Renal pelvis (tissue), 4 donors: ENCODE data around the gene B4GALT2. TPM values are rescaled to one million over a fixed set of nuclear protein-coding genes. Genes with fewer than 3 reads are reported as not detected.

Experiments used
- DNase-seq: peaks from one replicate; pipeline ENCODE4 v3.0.0-alpha.2; 2013
- polyA plus RNA-seq, 3 donors: library from polyadenylated mRNA; unstranded; fragments of 120-200 nt; gene quantifications; one replicate each; pipeline ENCODE4 v1.2.1, GENCODE V29; 2013; ENCODE audit not compliant: insufficient read length in 3 of 3

B4GALT2 gene
- polyA plus RNA-seq, 3 donors: 38.0 to 50.6 (median 42.1) TPM

DNA sequence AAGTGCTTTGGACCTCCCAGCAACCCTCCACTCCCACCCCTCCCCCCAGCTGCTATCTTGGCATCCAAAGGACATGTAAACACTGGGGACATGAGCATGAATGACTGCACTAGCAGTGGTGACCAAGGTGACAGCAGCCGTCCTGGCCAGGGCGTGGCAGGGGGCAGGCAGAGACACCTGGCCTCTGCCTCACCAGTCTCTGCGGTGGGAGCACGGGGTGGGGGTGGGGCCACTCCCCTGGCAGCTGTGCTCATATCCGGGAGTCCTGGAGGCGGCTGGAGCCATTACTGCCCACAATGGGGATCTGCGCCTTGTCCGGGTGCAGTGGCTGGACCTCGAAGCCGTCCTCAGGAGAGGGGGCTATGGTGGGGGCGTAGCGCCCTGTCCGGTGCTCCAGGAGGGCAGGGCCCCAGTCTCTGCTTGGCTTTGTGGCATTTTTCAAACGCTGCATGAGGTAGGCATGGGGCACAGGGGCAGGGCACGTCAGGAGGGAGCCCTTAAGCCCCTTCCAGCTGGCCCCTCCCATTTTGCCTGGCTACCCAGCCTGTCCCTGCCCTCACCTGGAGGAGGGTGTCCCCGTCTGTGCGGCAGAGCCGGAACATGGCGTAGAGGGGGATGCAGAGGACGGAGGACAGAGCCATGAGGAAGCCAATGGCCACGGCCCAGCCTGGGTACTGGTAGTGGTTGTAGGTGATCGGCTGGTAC, 18.4 kb downstream of the B4GALT2 start:
- no peak for DNase-seq

DNA sequence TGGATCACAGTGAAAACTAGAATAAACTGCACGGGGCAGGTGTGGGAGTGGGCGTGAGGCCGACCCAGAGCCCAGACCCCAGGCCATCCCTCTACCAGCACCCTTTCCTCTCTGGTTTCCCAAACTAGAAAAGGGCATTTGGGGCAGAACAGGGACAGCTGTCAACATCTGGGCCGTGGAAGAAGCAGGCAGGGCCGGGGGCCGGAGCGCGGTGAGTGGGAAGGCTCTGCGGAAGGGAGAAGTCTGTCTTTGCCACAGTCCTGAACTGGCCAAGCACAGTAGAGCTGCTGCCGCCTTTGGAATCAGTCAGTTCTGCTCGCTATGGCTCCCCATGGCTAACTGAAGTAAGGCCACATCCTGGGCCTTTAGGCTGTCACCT, 19.0 kb downstream of the B4GALT2 start:
- DNase-seq: no peak

DNA sequence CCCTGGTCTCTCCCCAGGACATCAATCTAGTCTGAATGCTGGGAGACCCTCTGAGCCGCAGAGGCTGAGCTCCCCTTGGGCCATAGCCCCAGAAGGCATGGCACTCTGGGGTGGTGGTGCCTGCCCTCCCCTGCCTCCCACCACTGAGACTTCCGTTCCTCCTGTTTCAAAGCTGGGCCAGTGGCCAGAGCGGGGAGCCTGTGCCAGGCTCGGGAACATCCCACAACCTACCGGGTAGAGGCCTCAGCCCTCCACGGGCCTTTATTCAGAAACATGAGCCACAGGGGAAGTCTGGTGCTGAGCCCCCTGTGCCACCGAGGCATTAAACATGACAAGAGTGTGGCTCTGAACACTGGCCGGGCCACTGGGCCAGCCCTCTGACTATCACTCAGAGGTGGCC, 20.4 kb downstream of the B4GALT2 start:
- DNase-seq: no peak

DNA sequence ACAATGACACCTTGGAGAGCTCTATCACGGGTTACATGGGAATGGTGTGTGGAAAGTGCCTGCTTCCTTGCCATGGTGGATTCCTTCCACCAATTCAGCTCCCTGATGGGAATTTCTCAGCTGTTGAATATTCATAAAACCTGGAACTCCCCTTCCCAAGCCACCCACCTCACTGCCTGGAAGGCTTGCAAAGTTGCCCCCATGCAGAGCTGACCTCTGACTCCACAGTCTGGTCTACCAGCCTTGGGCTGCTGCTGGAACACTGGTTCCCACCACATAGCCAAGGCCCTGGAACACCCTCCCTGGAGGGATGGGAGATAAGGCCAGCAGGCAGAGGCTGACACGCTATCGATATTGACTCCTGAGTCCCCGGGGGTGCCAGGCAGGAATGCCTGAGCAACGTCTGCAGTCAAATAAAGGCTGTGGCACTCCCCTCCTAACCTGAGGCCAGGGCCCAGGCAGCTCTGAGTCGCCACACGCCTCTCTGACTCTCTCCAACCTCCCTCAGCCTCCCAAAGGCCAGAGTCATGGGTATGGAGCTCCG, 21.2 kb downstream of the B4GALT2 start:
- DNase-seq: no peak

DNA sequence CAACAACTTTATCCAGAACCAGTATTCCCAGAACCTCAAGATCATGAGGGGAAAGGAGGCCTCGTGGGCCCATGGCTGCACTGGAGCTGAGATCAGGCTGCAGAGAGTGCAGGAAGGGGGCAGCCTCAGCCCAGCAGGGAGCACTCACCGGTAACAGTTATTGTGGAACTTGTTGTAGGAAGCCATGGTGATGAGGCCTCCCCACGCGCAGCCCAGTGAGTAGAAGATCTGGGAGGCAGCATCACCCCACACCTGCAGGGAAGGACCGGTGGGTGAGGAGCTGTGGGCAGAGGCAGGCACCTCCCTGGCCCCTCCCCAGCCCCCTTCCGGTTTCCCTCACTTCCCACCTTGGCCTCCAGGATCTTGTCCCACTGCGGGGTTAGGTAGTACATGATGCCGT, 23.2 kb downstream of the B4GALT2 start:
- no peak for DNase-seq

DNA sequence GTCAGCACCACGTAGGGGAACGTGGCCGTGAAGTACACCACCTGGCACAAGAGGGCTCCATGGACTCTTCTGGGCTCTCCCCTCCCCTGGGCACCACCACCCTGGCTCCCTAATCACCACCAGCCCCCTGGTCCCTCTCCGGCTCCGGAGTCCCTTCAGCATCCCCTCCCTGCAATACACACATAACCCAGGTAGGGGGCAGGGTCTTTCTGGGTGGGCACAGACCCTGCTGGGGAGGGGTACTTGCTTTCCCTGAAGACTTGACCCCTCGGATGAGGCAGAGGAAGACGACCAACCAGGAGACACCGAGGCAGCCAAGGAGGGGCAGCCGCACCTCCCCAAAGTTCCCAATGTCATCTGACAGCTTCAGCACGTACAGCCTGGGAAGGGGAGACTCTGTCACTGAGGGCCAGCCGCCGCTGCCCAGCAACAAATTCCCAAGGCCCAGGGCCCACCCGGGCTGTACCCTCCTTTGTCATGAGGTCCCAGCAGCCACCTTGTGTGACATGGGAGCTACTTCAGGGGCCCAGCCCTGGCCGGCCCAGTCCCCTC, 23.7 kb downstream of the B4GALT2 start:
- no peak for DNase-seq

DNA sequence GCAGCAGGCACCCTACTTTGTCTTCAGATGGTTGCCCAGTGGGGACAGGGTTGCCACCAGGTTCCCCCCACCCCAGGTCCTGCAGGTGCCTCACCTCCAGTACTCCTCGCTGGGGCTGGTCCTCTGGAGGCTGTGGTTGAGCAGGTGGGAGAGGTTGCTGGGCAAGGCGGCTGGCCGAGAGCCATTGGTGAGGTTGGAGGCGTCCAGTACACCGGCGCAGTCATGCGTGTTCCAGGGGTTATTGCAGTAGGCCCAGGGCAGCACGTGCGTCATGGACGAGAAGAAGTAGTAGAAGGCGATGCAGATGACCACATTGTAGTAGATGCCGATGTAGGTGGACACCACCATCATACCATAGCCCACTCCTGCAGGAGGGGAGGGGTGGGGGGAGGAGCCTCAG, 29.2 kb downstream of the B4GALT2 start:
- DNase-seq: no peak

DNA sequence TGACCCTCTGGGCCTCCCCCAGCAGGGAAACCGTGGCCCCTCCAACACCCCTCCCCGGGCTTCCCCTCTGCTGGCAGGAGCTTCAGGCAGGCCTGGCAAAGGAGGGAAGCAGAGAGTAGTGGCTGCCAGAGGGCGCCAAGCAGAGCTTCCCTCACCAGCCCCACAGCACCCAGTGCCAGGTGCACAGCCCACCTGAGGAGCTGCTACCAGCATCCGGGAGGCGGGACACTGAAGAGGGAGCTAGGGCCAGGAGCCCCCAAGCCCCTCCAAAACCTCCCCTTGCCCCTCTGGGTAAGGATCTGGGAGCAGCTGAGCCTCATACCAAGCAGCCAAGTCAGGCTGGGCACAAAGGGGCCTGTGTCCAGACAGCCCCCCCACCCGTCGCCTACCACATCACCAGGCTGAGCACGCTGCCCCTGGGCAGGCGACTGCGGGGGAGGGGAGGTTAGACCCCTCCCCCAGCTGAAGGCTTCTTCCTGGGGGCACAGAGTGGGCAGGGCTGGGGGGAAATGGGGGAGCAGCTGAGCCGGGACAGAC, 32.0 kb downstream of the B4GALT2 start:
- no peak for DNase-seq

DNA sequence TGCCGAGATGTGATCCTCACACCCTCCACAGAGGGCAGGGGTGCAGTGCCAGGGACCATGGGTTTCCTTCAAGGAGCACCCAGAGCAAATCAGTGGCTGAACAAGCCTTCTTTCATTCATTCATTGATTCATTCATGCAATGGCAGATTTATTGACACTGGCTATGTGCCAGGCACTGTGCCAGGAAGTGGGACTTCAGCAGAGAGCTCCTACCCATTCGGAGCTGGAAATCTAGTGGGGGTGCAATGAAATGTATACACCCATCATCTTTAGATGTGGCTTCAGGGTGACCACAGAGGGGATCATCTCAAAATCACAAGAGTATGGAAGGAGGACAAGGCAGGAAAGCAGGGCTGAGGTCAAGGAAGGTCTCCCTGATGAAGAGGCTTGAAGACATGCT, 33.4 kb downstream of the B4GALT2 start:
- DNase-seq: no peak

DNA sequence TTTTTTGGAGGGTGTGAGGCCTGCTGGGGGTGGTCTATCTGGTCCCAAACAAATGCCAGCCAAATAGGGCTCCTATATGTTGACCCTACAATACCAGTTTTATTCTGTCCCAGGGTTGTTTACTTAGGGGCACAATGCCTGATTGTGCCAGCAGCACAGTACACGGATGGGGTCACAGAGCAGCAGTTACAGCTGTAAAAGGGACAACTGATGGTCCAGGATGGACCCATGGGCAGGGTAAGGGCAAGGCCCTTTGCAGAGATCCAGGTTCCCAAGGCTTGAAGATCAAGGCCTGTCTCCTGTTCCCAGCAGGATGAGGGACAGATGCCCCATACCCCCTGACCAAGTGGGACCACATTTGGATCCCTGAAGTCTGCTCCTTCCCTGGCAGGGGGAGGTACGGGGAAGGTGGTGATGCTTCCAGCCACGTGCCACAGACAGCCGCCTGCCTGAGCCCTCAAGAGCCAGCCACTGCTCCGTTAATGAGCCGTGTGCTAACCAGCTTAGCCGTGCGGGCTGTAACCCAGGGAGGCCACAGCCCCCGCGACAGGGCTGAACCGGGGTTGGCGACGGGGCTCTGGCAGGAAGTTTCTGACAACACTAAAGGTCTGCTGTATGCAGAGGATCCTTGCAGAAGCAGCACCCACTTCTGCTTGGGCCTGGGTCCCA, 34.1 kb downstream of the B4GALT2 start:
- peak; percentile 52 for DNase-seq

DNA sequence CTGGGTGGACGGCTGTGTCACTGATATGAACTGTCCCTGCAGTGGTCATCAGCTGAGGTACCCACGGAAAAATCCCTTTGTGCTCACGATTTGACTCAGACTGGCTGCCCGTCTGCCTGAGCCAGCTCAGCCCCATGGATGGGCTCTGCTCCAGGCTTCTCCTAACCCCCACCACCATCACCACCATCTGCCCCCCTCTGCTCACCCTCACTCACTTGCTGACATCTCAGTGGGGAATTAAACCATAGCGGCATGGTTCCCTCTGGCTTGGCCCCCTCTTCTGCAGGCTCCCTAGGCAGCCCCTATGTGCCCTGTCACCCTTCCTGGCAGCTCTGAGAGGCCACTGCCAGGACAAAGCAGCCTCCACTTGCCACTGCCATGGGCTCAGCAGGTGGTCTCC, 34.9 kb downstream of the B4GALT2 start:
- DNase-seq: no peak

DNA sequence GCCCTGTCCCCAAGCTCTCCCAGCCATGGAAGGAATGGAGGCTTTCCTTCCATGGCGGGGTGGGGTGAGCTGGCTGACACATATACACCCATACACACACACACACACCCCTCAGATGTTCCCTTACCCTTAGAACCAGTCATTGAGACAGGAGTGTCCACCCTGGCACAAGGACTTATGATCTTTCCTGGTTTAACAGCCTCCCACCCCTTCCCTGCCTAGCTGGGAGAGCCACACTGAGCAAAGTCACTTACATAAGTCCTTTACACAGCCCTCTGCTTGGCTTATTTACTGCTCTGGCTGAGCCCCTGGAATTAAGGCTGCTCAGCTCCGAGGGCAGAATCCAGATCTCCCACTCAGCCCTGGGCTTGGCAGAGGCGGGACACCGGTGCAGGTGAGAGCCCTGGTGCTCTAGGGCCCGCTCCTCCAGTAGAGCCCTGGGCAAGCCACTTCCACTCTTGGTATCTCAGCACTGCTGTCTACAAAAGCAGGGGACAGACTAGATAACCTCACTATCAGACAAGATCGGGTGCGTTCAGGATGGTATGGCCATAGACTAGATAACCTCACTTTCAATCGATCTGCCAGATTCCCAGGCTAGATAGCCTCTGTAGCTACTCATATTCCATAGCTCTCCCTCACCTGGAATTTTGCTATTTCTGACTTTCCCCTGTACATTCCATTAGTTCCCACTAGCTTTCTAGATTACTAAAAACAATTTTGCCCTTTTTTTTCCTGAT, 35.5 kb downstream of the B4GALT2 start:
- no peak for DNase-seq

DNA sequence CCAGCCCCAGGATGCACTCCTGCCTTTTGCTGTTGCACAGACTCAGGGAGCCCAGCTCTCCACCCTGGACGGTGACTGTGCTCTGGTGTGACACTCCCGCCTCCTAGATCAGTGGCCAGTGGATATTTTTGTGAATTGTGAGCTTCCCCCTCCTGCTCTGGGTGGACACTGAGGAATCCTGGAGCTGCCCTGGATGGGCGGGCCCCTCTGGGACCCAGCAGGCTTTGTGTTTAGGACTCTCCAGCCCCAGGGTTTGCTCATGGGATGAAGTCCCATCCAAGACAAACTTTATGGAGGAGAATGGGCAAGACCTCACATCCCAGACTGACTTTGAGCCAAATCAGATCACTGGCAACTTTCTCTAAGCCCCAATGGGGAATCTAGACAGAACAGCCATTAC, 36.2 kb downstream of the B4GALT2 start:
- no peak for DNase-seq

DNA sequence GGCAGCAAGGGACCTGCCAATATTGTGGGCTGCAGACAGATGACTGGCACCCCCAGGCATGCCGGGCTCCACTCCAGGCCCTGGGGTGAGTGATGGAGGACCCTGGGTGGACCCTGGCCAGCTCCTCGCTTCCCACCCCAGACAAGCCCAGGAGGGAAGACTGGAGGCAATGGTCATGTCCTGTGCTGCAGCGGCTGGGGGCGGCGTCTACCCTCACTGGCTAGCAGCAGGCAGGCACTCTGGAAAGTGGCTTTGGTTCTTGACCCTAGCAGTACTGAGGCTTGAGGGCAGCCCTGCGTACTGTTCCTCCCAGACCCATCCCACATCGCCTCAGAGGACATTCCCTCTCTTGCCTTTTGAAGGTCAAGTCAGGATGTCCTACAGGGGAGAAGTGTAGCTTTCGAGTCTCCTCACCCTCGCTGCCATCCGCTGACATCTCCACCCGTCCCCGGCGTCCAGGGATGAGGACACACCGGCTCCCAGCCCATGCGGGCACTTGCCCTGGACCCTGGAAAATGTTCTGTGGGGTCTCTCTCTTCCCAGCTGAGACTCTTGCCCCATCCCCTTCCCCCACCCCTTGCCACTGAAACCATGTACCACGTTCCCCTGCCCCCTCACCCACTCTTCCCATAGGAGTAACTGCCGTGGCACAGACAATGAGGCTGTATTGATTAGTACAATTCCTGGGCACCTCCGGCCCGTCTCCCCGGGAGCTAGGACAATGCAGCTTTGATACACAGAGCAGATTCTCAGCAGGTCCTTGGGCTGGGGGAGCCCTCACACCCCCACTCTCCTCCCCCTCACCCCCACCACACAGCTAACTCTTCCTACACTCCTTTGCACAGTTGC, 37.3 kb downstream of the B4GALT2 start:
- no peak for DNase-seq

DNA sequence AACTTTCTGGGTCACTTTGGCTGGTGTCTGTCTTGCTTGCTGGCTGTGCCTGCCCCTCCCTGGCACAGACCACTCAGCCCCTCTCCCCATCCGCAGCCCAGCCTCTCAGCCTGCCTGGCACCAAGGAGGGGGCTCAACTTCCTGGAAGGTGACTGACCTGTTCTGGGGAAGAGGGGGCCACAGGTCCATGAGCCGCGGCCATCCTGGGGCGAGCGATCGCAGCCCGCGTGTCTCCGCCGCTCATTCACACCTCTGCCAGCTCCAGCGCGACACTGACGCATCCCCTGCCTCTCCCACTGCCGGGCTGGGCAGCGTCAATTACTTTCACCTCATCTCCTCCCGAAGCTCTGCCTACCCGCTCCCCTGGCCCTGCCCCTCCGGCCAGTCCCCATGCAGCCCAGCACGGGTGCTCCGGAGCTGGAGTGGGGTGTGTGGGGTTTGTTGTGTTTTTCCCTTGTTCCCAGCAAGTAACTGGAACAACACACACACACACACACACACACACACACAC, 37.9 kb downstream of the B4GALT2 start:
- no peak for DNase-seq

DNA sequence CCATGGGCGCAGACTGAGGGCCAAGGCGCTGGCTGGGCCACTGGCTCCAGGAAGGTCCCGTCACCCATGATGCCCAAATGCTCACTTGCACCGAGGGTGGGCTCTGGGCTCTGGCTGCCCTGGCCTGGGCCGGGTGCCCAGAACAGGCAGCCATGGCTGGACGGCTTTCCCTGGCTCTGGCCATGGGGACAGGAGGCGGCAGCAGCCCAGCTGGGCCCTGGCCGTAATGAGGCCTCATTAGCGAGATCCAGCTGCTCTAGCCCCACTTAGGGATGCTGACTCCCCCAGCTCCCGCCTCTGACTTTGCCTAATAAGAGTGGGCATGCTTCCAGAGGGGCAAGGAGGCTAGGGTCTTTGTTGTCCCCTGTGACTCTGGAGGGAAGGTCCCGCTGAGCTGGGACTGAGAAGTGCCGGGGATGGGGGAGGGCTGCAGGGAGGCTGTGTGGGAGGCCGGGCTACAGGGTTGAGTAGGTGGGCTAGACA, 40.5 kb downstream of the B4GALT2 start:
- DNase-seq: no peak

DNA sequence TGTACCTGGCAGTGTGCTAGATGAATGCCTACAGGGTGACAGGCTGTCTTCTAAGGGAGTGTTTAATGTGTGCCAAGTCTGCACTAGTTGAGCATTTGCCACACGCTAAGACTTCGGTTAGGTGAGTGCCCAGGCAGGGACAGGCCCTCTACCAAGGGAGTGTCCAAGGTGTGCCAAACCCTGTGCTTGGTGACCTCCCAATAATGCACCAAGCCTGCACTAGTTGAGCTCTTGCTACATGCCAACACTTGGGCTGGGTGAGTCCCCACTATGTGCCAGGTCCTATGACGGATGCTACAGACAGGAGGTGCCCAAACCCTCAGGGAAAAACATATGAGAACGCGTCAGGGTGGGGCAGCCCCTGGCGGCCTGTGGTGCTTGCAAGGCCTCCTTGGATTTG, 41.5 kb downstream of the B4GALT2 start:
- no peak for DNase-seq

DNA sequence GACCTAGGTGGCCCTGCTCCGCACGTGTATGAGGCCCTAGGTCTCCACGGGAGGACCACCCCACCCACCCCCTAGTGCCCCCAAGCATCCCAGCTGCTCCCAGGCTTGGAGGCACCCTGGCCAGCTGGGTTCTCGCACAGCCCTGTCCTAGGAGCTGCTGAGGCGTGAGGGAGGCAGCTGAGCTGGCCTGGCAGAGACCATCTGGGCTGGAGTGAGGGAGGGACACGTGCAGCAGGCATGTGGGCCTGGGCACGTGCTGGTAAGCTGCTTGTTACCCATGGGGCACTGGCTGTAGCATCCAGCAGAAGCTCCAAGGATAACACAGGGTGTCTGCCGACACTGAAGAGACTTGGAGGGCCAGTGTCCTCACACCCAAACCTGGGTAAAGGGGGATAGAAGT, 42.1 kb downstream of the B4GALT2 start:
- no peak for DNase-seq

DNA sequence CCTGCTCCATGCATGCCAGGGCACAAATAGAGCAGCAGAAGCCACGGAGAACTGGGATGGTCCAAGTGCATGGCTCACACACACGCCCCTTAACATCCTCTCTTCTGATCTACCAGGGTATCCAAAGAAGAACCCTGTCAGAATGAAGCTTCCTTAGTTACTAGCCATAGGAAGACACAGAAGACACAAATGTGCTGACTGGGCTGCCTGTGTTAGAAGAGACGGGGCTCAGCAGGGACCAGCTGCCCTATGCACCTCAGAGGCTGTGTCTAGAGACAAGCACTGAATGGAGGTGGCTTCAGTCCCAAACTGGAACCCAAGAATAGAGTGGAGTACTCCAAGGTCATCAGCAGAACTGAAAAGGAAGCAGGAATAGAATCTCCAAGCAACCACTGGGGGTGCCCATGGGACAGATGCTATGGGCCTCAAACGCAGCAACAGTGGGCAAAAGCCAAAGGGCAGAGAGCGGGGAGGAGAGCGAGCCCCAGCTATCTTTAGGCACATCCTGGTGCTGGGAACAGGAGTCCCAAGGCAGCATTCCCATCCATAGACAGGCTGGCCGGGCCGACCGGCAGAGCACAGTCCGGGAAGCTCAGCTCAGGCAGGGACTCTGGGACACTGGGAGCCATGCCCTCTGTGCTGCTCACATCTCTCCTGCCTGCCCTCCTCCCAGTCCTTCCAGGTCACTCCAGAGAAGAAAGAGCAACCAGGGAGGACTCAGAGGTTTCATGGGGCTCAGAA, 42.7 kb downstream of the B4GALT2 start:
- DNase-seq: no peak
